GM12864 (cell line): ENCODE results near the gene RELA.
A peak's percentile ranks its signal among the peaks of the same experiment; 100 is the strongest.

ENCODE experiments used
- DNase-seq: peaks from one replicate; pipeline ENCODE4 v3.0.0-alpha.2; 2011; ENCODE audit warnings: low read depth
- H3K4me3 ChIP-seq: 2 replicates; pipeline ENCODE4 v1.5.1; 2011; ENCODE audit warnings: mild to moderate bottlenecking, low read depth, low read length, control low read depth
- CTCF ChIP-seq: IDR thresholded peaks from 2 replicates; pipeline ENCODE4 v1.5.1; 2011; ENCODE audit warnings: low read depth, mild to moderate bottlenecking, moderate library complexity, low read length, control low read depth, inconsistent platforms; ENCODE audit errors: missing control alignments

RELA gene

DNA sequence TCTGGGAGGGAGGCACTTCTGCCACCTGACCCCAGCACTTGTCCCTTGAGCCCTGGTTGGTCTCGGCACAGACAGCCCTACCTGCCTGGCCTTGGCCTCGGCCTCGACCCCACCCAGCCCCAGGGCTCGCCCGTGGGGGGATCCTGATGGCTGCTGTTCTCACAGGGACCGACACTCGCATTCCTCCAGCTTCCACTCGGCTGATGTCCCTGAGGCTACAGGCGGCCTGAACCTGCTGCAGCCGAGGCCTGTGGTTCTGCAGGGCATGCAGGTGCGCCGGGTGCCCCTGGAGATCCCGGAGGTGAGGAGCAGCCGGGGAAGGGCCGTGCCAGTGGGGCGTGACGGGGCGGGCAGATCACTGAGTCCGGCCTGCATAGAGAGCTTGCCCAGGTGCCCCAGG lies 42.0 kb downstream of the RELA start:
- H3K4me3 ChIP-seq = no peak overlapping the region
- DNase-seq = no peak
- TF ChIP-seq CTCF = no peak

DNA sequence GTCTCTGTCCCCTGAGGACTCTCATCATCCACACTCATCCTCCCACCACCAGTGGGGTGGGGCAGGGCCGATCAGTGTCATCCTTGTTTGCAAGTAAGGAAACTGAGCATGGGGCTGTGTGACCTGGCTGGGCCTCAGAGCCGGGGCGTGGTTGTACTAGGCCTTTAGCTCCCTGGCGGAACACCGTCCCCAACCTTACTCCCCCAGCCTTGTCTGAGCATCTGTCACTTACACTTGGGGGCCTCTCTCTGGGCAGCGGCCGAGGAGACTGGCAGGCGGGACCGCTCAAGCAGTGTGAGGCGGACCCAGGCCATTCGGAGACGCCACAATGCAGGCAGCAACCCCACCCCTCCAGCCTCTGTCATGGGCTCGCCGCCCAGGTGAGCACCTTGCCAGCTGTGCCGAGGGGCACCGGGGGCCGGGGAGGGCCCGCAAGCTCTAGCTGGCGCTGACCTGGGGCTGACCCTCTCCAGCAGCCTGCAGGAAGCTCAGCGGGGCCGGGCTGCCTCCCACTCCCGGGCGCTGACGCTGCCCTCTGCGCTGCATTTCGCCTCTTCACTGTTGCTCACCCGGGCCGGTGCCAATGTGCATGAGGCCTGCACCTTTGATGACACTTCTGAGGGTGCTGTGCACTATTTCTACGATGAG lies 43.3 kb downstream of the RELA start:
- no peak for DNase-seq
- no peak overlapping the region for H3K4me3 ChIP-seq
- no peak for TF ChIP-seq CTCF

GRCh38 chr11:65618763-65619162 lies 44.0 kb downstream of the RELA start:
- DNase-seq = no peak
- TF ChIP-seq CTCF = no peak
- no peak overlapping the region for H3K4me3 ChIP-seq

DNA sequence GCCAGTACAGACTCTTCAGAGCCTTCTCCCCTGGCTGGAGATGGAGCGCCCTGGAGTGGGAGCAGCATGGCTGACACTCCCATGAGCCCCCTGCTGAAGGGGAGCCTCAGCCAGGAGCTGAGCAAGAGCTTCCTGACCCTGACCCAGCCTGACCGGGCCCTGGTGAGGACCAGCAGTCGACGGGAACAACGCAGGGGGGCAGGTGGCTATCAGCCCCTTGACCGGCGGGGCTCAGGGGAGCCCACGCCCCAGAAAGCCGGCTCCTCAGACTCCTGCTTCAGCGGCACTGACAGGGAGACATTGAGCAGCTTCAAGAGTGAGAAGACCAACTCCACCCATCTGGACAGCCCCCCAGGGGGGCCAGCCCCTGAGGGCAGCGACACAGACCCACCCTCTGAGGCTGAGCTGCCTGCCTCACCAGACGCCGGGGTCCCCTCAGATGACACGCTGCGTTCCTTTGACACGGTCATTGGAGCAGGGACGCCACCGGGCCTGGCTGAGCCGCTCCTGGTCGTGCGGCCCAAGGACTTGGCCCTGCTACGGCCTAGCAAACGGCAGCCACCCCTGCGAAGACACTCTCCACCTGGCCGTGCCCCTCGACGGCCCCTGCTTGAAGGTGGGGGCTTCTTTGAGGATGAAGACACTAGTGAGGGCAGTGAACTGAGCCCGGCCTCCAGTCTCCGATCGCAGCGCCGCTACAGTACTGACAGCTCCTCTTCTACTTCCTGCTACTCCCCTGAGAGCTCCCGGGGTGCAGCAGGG lies 44.5 kb downstream of the RELA start:
- no peak for DNase-seq
- H3K4me3 ChIP-seq = no peak overlapping the region
- TF ChIP-seq CTCF = no peak

- no peak for DNase-seq
- H3K4me3 ChIP-seq = peak overlapping the region; percentile 91
- TF ChIP-seq CTCF = no peak
Measured at GRCh38 chr11:65617136-65617850, 45.4 kb downstream of the RELA start.

DNA sequence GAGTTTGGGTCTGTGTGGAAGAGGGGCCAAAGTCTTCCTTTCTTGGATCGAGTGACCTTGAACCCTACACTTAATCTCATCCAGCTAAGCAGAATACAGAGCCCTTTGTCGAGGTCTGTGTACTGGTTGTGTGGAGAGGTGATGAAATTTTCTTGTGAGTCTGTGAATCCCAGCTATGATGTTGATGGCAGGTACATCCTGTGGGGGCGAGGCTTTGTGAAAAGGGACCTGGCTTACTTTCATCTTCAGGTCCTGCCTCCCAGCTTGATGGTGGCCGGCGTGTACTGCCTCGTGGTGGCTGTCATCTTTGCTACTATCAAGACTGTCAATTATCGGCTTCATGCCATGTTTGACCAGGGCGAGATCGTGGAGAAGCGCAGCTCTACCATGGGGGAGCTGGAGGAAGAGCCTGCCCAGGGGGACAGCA lies 46.1 kb downstream of the RELA start:
- no peak for DNase-seq
- peak overlapping the region; percentile 91 for H3K4me3 ChIP-seq
- TF ChIP-seq CTCF = no peak
